Keratinocyte (primary cell): ENCODE data around the gene CPNE9. TPM values are rescaled to one million over a fixed set of nuclear protein-coding genes. Genes with fewer than 3 reads are reported as not detected.

Source experiments
- DNase-seq: peaks from one replicate; pipeline ENCODE4 v3.0.0-alpha.2; 2011; ENCODE audit warnings: low read depth, missing footprints, low spot score
- FAIRE-seq: peaks from 2 replicates; lab custom pipeline; 2011; peaks lifted over from hg19 to GRCh38; lab: Jason Lieb, UNC
- H2AFZ ChIP-seq: 2 replicates; pipeline ENCODE4 v1.6.0; 2012; ENCODE audit warnings: low read length, control low read depth, inconsistent platforms; ENCODE audit not compliant: control insufficient read depth
- H3K27ac ChIP-seq: 2 replicates; pipeline ENCODE4 v1.5.1; 2011; ENCODE audit warnings: low read length; ENCODE audit not compliant: control insufficient read depth, insufficient read depth
- H3K27me3 ChIP-seq: 3 replicates; pipeline ENCODE4 v1.6.0; 2011; ENCODE audit warnings: low read length; ENCODE audit not compliant: control insufficient read depth, insufficient read depth; ENCODE audit errors: extremely low read depth
- H3K36me3 ChIP-seq, 2 experiments: 2 replicates in 1 of 2; 3 replicates in 1 of 2; pipeline ENCODE4 v1.5.1; 2011; ENCODE audit warnings: low read length in 2 of 2, mild to moderate bottlenecking in 1 of 2; ENCODE audit not compliant: control insufficient read depth in 2 of 2, insufficient read depth in 2 of 2; ENCODE audit errors: extremely low read depth in 1 of 2
- H3K4me1 ChIP-seq: 3 replicates; pipeline ENCODE4 v1.5.1; 2011; ENCODE audit warnings: low read length; ENCODE audit not compliant: control insufficient read depth, insufficient read depth; ENCODE audit errors: extremely low read depth
- H3K4me2 ChIP-seq: 3 replicates; pipeline ENCODE4 v1.6.0; 2011; ENCODE audit warnings: low read depth, low read length; ENCODE audit not compliant: control insufficient read depth, insufficient read depth; ENCODE audit errors: extremely low read depth
- H3K4me3 ChIP-seq, 3 experiments: fragments of 200-600 bp in 1 of 3; sonication (generic) in 1 of 3; 2 replicates in 2 of 3; 3 replicates in 1 of 3; pipeline ENCODE4 v1.5.1; 2011 to 2016; ENCODE audit warnings: low read length in 3 of 3, mild to moderate bottlenecking in 3 of 3, control low read depth in 2 of 3, inconsistent platforms in 1 of 3, low read depth in 1 of 3, mixed read lengths in 1 of 3, mixed run types in 1 of 3, moderate library complexity in 1 of 3; ENCODE audit not compliant: control insufficient read depth in 2 of 3, insufficient read depth in 2 of 3; ENCODE audit errors: extremely low read depth in 1 of 3
- H3K79me2 ChIP-seq: 2 replicates; pipeline ENCODE4 v1.6.0; 2012; ENCODE audit warnings: low read length; ENCODE audit not compliant: control insufficient read depth, insufficient read depth
- H3K9ac ChIP-seq: 3 replicates; pipeline ENCODE4 v1.6.0; 2011; ENCODE audit warnings: low read length; ENCODE audit not compliant: control insufficient read depth, insufficient read depth; ENCODE audit errors: extremely low read depth
- H3K9me1 ChIP-seq: 3 replicates; pipeline ENCODE4 v1.6.0; 2011; ENCODE audit warnings: low read length; ENCODE audit not compliant: control insufficient read depth, insufficient read depth; ENCODE audit errors: extremely low read depth
- H3K9me3 ChIP-seq: 2 replicates; pipeline ENCODE4 v1.5.1; 2012; ENCODE audit warnings: low read depth, low read length; ENCODE audit not compliant: control insufficient read depth
- H4K20me1 ChIP-seq: 3 replicates; pipeline ENCODE4 v1.6.0; 2011; ENCODE audit warnings: low read length; ENCODE audit not compliant: control insufficient read depth, insufficient read depth; ENCODE audit errors: extremely low read depth
- EZH2 ChIP-seq: IDR thresholded peaks from one replicate; pipeline ENCODE4 v1.6.1; 2012; ENCODE audit warnings: inconsistent platforms, mild to moderate bottlenecking, low read length, moderate library complexity
- dilution Hi-C: fragments of 300-500 bp; cut with MboI; formaldehyde crosslinking; loops from one replicate; pipeline ENCODE4 v1.7.0; 2020; ENCODE audit warnings: low sequenced_read_pairs; ENCODE audit not compliant: extremely low pct_ligation_motif_present
- polyA plus RNA-seq, 5 experiments: library from polyadenylated mRNA; depleted of rRNA in 3 of 5; stranded (reverse) in 3 of 5; stranded (forward) in 1 of 5; unstranded in 1 of 5; fragments of >200 nt; gene quantifications; 1 replicate in 1 of 5; 2 replicates in 3 of 5; 3 replicates in 1 of 5; pipeline versions ENCODE4 v1.2.1 to v1.2.3, GENCODE V29; 2011 to 2012; ENCODE audit warnings: missing spikeins in 2 of 5, low read depth in 1 of 5, low replicate concordance in 1 of 5
- TF ChIP-seq, protein P1 (sequence below), 3 experiments: IDR thresholded peaks in 1 of 3; conservative IDR thresholded peaks in 1 of 3; optimal IDR thresholded peaks in 1 of 3; 2 replicates in 2 of 3; 3 replicates in 1 of 3; pipeline versions ENCODE3 to v1.5.1; 2011; ENCODE audit warnings: low read length in 3 of 3, mild to moderate bottlenecking in 3 of 3, moderate library complexity in 2 of 3, control low read depth in 1 of 3, inconsistent platforms in 1 of 3; ENCODE audit not compliant: insufficient read depth in 2 of 3; ENCODE audit errors: extremely low read depth in 1 of 3

The CPNE9 gene
- polyA plus RNA-seq, 1 donor (not counting 4 experiments of a cell fraction or from before 2014, with no cell fraction given) = not detected

- no peaks in the 10 kb centered on the region for H3K9me1 ChIP-seq
- no peak overlapping the region for H3K9ac ChIP-seq
- H3K9me3 ChIP-seq = no peaks in the 10 kb centered on the region
- DNase-seq (no peak), FAIRE-seq (no peak)
- H3K36me3 ChIP-seq = peaks cover 9 to 19% of the 10 kb centered on the region in 2 experiments
- H3K4me1 ChIP-seq = peaks cover 5% of the 10 kb centered on the region
- dilution Hi-C loops = no loop called here
- H3K27me3 ChIP-seq = no peaks in the 10 kb centered on the region
- no peak overlapping the region for H2AFZ ChIP-seq
- no peak overlapping the region for H3K4me2 ChIP-seq
- TF ChIP-seq, protein P1, sequence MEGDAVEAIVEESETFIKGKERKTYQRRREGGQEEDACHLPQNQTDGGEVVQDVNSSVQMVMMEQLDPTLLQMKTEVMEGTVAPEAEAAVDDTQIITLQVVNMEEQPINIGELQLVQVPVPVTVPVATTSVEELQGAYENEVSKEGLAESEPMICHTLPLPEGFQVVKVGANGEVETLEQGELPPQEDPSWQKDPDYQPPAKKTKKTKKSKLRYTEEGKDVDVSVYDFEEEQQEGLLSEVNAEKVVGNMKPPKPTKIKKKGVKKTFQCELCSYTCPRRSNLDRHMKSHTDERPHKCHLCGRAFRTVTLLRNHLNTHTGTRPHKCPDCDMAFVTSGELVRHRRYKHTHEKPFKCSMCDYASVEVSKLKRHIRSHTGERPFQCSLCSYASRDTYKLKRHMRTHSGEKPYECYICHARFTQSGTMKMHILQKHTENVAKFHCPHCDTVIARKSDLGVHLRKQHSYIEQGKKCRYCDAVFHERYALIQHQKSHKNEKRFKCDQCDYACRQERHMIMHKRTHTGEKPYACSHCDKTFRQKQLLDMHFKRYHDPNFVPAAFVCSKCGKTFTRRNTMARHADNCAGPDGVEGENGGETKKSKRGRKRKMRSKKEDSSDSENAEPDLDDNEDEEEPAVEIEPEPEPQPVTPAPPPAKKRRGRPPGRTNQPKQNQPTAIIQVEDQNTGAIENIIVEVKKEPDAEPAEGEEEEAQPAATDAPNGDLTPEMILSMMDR (optimal IDR thresholded peaks at IDR 0.05 in 1 of 3, IDR thresholded peaks at IDR 0.05 in 1 of 3, conservative IDR thresholded peaks at IDR 0.05 in 1 of 3; ENCODE audit: extremely low read depth in 1 of 3, insufficient read depth in 2 of 3, low read length in 3 of 3) = no peak
- TF ChIP-seq EZH2 = no peak
- H4K20me1 ChIP-seq = no peaks in the 10 kb centered on the region
- no peak overlapping the region for H3K27ac ChIP-seq
- H3K79me2 ChIP-seq = no peaks in the 10 kb centered on the region
- no peak overlapping the region for H3K4me3 ChIP-seq
Observed at GRCh38 chr3:9697892-9698291, 5.7 kb upstream of the CPNE9 start.

DNA sequence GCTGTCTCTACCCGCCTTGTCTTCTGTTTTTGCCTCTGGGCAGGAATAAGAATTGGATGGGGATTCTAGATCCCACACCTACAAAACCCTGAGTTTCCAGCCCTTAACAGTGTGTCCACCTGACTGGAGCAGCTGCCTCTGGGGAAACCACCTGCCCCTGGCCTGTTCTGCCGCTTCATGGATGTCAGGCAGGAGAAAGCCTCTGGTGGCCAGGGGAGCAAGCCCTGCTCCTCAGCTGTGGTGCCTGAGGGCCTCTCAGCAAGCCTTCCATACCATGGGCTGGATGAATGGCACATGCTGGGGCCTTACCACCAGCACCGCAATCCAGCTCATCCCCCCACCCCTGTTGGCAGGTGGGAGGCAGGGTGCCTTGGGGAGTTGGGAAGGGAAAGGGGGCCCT, 5.3 kb upstream of the CPNE9 start:
- FAIRE-seq = no peak
- no peaks in the 10 kb centered on the region for H3K27me3 ChIP-seq
- H3K79me2 ChIP-seq = no peaks in the 10 kb centered on the region
- no peaks in the 10 kb centered on the region for H3K9me3 ChIP-seq
- H3K9ac ChIP-seq = no peak overlapping the region
- dilution Hi-C loops = no loop called here
- TF ChIP-seq, protein P1 (optimal IDR thresholded peaks at IDR 0.05 in 1 of 3, IDR thresholded peaks at IDR 0.05 in 1 of 3, conservative IDR thresholded peaks at IDR 0.05 in 1 of 3; ENCODE audit: extremely low read depth in 1 of 3, insufficient read depth in 2 of 3, low read length in 3 of 3) = no peak
- no peak for TF ChIP-seq EZH2
- DNase-seq = no peak
- no peak overlapping the region for H2AFZ ChIP-seq
- H3K4me2 ChIP-seq = no peak overlapping the region
- peaks cover 9 to 18% of the 10 kb centered on the region in 2 experiments for H3K36me3 ChIP-seq
- peaks cover 5% of the 10 kb centered on the region for H3K4me1 ChIP-seq
- no peaks in the 10 kb centered on the region for H3K9me1 ChIP-seq
- no peak overlapping the region for H3K27ac ChIP-seq
- H4K20me1 ChIP-seq = no peaks in the 10 kb centered on the region
- H3K4me3 ChIP-seq = no peak overlapping the region
